ENCODE data around the gene CTSV. TPM values are rescaled to one million over a fixed set of nuclear protein-coding genes. Genes with fewer than 3 reads are reported as not detected.
A peak's percentile ranks its signal among the peaks of the same experiment; 100 is the strongest.

Gene CTSV
- total RNA-seq, 1 experiment from 2014 or later: 82.2 TPM

GRCh38 chr9:97075289-97075985, 36.5 kb upstream of the CTSV start:
- Mint-ChIP-seq H3K27ac (peak overlapping the region in 2 of 3 experiments; percentile 30 to 71; a peak in 4 of 7 replicates), H3K36me3 (ENCODE audit: insufficient read depth in 1 of 3, low read depth in 3 of 3) (no peaks in the 10 kb centered on the region), H3K4me1 (peaks cover 37 to 51% of the 10 kb centered on the region in 2 experiments), H3K9me3 (no peaks in the 10 kb centered on the region; a peak in 1 of 5 replicates), H3K4me3 (peak overlapping the region in 1 of 2 experiments; percentile 1; a peak in 1 of 5 replicates), H3K27me3 (ENCODE audit: low read depth) (no peaks in the 10 kb centered on the region; the same call in 1 of the 2 replicates)
- H3K9ac ChIP-seq (ENCODE audit: extremely low read depth, insufficient read length, low read length): no peak overlapping the region
- H2BK120ac ChIP-seq (ENCODE audit: low read depth, low read length, poor library complexity, severe bottlenecking): no peak overlapping the region
- no peak overlapping the region for H2AK5ac ChIP-seq (ENCODE audit: insufficient read length, low read length)
- no peaks in the 10 kb centered on the region for H3K79me2 ChIP-seq (ENCODE audit: insufficient read depth, low read length)
- H3K18ac ChIP-seq (ENCODE audit: insufficient read length, low read depth, low read length): no peak overlapping the region
- H2BK12ac ChIP-seq (ENCODE audit: insufficient read length, low read depth, low read length): no peak overlapping the region
- no peaks in the 10 kb centered on the region for H3K23me2 ChIP-seq (ENCODE audit: insufficient read length, low read depth, low read length, poor library complexity, severe bottlenecking)
- DNase-seq: no peak
- no peak overlapping the region for H3K23ac ChIP-seq (ENCODE audit: insufficient read length, low read depth, low read length)
- no peak overlapping the region for H4K8ac ChIP-seq (replicated peaks; ENCODE audit: insufficient read length, low read depth, low read length)
- peaks cover 10% of the 10 kb centered on the region; the same call in 1 of the 2 replicates for H3K4me1 ChIP-seq (ENCODE audit: insufficient read depth, low read length)
- no peaks in the 10 kb centered on the region for H3K27me3 ChIP-seq (ENCODE audit: insufficient read depth, low read length)
- no CpG with 5 or more reads among the region's 6 CpGs for WGBS (ENCODE audit: extremely low coverage, insufficient read length, low lambda C conversion rate)
- H3K9me3 ChIP-seq (ENCODE audit: control insufficient read depth, low read depth, low read length): no peaks in the 10 kb centered on the region
- H3K79me1 ChIP-seq (ENCODE audit: insufficient read depth, low read depth, low read length, poor library complexity, severe bottlenecking): no peaks in the 10 kb centered on the region
- no peak overlapping the region for H2AFZ ChIP-seq (ENCODE audit: low read length)
- H2BK20ac ChIP-seq (ENCODE audit: low read depth, low read length, poor library complexity, severe bottlenecking): no peak overlapping the region
- no peak overlapping the region for H2BK5ac ChIP-seq (ENCODE audit: insufficient read length, low read length)
- no peak for TF ChIP-seq CTCF (conservative IDR thresholded peaks at IDR 0.05)
- no peaks in the 10 kb centered on the region for H4K20me1 ChIP-seq (ENCODE audit: control insufficient read depth, insufficient read depth, insufficient read length)
- no peak overlapping the region for H3K4ac ChIP-seq (ENCODE audit: low read depth, low read length)
- H4K91ac ChIP-seq (ENCODE audit: insufficient read length, low read depth, low read length): no peak overlapping the region
- H3K4me2 ChIP-seq (ENCODE audit: insufficient read depth, insufficient read length, low read length): no peak overlapping the region
- H3K27ac ChIP-seq (ENCODE audit: insufficient read length, low read depth, low read length): no peak overlapping the region
- H3K56ac ChIP-seq (ENCODE audit: insufficient read length, low read depth, low read length): no peak overlapping the region
- no peak overlapping the region for H2BK15ac ChIP-seq (ENCODE audit: low read depth, low read length)
- no peak overlapping the region for H3K14ac ChIP-seq (ENCODE audit: insufficient read depth, low read length)
- H3T11ph ChIP-seq (ENCODE audit: low read length): no peak overlapping the region
- no peak overlapping the region for H4K5ac ChIP-seq (ENCODE audit: insufficient read length, low read depth, low read length)

Measured in H9 (cell line).